ENCODE measurements around the gene DNAH10.

GRCh38 chr12:123912415-123913380, 150.6 kb downstream of the DNAH10 start:
- TF ChIP-seq CTCF (conservative IDR thresholded peaks at IDR 0.05; ENCODE audit: low read length) (no peak), EZH2phosphoT487 (IDR thresholded peaks at IDR 0.05; ENCODE audit: borderline replicate concordance) (no peak)

Data from Loucy (cell line).